ENCODE measurements around the gene STK11IP.

Gene STK11IP

GRCh38 chr2:219658874-219659273 lies 61.2 kb downstream of the STK11IP start:
- H3K4me2 ChIP-seq (ENCODE audit: low read depth, low read length, poor library complexity, severe bottlenecking), result no peak overlapping the region
- no peak overlapping the region for H3K27ac ChIP-seq (ENCODE audit: low read depth, low read length)
- no peaks in the 10 kb centered on the region for H4K20me1 ChIP-seq (ENCODE audit: low read depth, low read length)
- H3K9me3 ChIP-seq (ENCODE audit: insufficient read depth, low read length), result peaks cover 7% of the 10 kb centered on the region; the same call in 1 of the 2 replicates
- no peaks in the 10 kb centered on the region for H3K79me2 ChIP-seq (ENCODE audit: insufficient read depth, low read length)
- H2AFZ ChIP-seq (ENCODE audit: low read depth, low read length, severe bottlenecking), result no peak overlapping the region
- H3F3A ChIP-seq (ENCODE audit: insufficient read depth), result no peaks in the 10 kb centered on the region
- TF ChIP-seq CTCF (IDR thresholded peaks at IDR 0.05; ENCODE audit: insufficient read depth, low read length, poor library complexity, severe bottlenecking) (no peak), EZH2phosphoT487 (conservative IDR thresholded peaks at IDR 0.05; ENCODE audit: low read length) (no peak)
- no peak overlapping the region for H3K9ac ChIP-seq (ENCODE audit: low read length)
- H3K9me2 ChIP-seq (replicated peaks; ENCODE audit: insufficient read depth, low read length), result no peaks in the 10 kb centered on the region
- no peak overlapping the region for H3K4me3 ChIP-seq (ENCODE audit: insufficient read depth, low read length, poor library complexity, severe bottlenecking)
- no peaks in the 10 kb centered on the region for H3K27me3 ChIP-seq (ENCODE audit: low read length)
- H3K36me3 ChIP-seq (ENCODE audit: low read length), result no peaks in the 10 kb centered on the region

GRCh38 chr2:219661197-219661954 lies 63.7 kb downstream of the STK11IP start:
- no peak for TF ChIP-seq CTCF (IDR thresholded peaks at IDR 0.05; ENCODE audit: insufficient read depth, low read length, poor library complexity, severe bottlenecking)
- no peak for TF ChIP-seq EZH2phosphoT487 (conservative IDR thresholded peaks at IDR 0.05; ENCODE audit: low read length)
- no peaks in the 10 kb centered on the region for H3K27me3 ChIP-seq (ENCODE audit: low read length)
- H3F3A ChIP-seq (ENCODE audit: insufficient read depth), result no peaks in the 10 kb centered on the region
- H3K9me3 ChIP-seq (ENCODE audit: insufficient read depth, low read length), result peaks cover 7% of the 10 kb centered on the region; the same call in 1 of the 2 replicates
- no peak overlapping the region for H3K27ac ChIP-seq (ENCODE audit: low read depth, low read length)
- no peak overlapping the region for H3K4me2 ChIP-seq (ENCODE audit: low read depth, low read length, poor library complexity, severe bottlenecking)
- no peaks in the 10 kb centered on the region for H3K79me2 ChIP-seq (ENCODE audit: insufficient read depth, low read length)
- H4K20me1 ChIP-seq (ENCODE audit: low read depth, low read length), result no peaks in the 10 kb centered on the region
- no peak overlapping the region for H2AFZ ChIP-seq (ENCODE audit: low read depth, low read length, severe bottlenecking)
- H3K9ac ChIP-seq (ENCODE audit: low read length), result no peak overlapping the region
- H3K36me3 ChIP-seq (ENCODE audit: low read length), result no peaks in the 10 kb centered on the region
- H3K9me2 ChIP-seq (replicated peaks; ENCODE audit: insufficient read depth, low read length), result no peaks in the 10 kb centered on the region
- no peak overlapping the region for H3K4me3 ChIP-seq (ENCODE audit: insufficient read depth, low read length, poor library complexity, severe bottlenecking)

- no peaks in the 10 kb centered on the region for H4K20me1 ChIP-seq (ENCODE audit: low read depth, low read length)
- no peaks in the 10 kb centered on the region for H3K27me3 ChIP-seq (ENCODE audit: low read length)
- no peaks in the 10 kb centered on the region for H3K9me2 ChIP-seq (replicated peaks; ENCODE audit: insufficient read depth, low read length)
- no peak overlapping the region for H3K4me3 ChIP-seq (ENCODE audit: insufficient read depth, low read length, poor library complexity, severe bottlenecking)
- no peak overlapping the region for H3K27ac ChIP-seq (ENCODE audit: low read depth, low read length)
- no peak overlapping the region for H3K4me2 ChIP-seq (ENCODE audit: low read depth, low read length, poor library complexity, severe bottlenecking)
- no peaks in the 10 kb centered on the region for H3K79me2 ChIP-seq (ENCODE audit: insufficient read depth, low read length)
- no peaks in the 10 kb centered on the region for H3K36me3 ChIP-seq (ENCODE audit: low read length)
- no peak for TF ChIP-seq CTCF (IDR thresholded peaks at IDR 0.05; ENCODE audit: insufficient read depth, low read length, poor library complexity, severe bottlenecking)
- TF ChIP-seq EZH2phosphoT487 (conservative IDR thresholded peaks at IDR 0.05; ENCODE audit: low read length), result no peak
- peaks cover 7% of the 10 kb centered on the region; the same call in 1 of the 2 replicates for H3K9me3 ChIP-seq (ENCODE audit: insufficient read depth, low read length)
- H3K9ac ChIP-seq (ENCODE audit: low read length), result no peak overlapping the region
- no peak overlapping the region for H2AFZ ChIP-seq (ENCODE audit: low read depth, low read length, severe bottlenecking)
- H3F3A ChIP-seq (ENCODE audit: insufficient read depth), result no peaks in the 10 kb centered on the region
Measured at GRCh38 chr2:219661955-219662395, 64.3 kb downstream of the STK11IP start.
